HG03558 (cell line): ENCODE results near the gene CGREF1.

Experiments used
- ATAC-seq: cut with Tn5 transposase; IDR thresholded peaks from one replicate; pipeline ENCODE4 v1.9.1; 2021; ENCODE audit warnings: moderate number of reproducible peaks; ENCODE audit not compliant: unreplicated experiment; ENCODE audit errors: extremely low read depth

CGREF1 gene

GRCh38 chr2:27118525-27119329, at the start of gene CGREF1:
TSS of gene CGREF1 (minus strand) at chr2:27119128. CDS start at chr2:27104366, 14,762 bp downstream.
- no peak for ATAC-seq

DNA sequence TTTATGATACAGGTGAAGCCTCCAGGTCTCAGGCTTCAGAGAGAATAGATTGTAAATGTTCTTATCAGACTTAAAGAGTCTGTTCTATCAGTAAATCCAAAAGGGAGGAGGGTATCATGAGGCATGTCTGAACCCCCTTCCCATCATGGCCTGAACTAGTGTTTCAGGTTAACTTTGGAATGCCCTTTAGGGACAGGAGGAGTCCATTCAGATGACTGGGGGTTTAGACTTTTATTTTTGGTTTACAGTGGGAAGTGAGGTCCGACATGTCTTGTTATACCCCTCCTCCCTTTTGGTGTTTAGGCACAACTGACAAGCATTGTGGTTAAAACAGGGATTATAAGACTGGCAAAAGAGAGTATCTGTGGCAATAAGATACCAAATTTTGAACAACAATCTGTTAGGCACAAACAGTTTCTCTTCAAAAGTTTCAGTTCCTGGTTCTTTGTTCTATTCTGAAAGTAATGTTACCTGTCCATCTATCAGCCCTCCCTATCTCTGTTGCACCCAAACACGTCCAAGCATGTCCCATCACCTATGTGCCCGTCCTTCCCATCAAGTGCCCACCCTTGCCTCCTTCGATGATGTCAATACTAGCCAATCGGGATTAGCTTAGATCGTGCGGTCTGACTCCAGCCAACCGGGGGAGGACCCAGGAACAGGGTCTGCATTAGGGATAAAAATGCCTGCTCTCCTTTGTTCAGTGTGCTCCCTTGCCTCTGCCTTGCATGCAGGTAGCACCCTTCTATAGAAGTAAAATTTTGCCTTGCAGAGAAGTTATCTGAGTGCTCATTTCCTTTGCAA, 46.2 kb upstream of the CGREF1 start:
- no peak for ATAC-seq

- no peak for ATAC-seq
Measured at GRCh38 chr2:27162151-27163121, 43.5 kb upstream of the CGREF1 start.

DNA sequence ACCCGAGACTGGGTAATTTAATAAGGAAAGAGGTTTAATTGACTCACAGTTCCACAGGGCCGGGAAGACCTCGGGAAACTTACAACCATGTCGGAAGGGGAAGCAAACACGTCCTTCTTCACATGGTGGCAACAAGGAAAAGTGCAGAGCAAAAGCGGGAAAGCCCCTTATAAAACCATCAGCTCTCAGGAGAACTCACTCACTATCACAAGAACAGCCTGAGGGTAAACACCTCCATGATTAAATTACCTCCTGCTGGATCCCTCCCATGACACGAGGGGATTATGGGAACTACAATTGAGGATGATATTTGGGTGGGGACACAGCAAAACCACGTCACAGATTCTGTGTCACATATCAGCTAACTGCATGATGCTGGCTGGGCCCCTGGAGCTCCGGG, 41.3 kb upstream of the CGREF1 start:
- ATAC-seq, result no peak

DNA sequence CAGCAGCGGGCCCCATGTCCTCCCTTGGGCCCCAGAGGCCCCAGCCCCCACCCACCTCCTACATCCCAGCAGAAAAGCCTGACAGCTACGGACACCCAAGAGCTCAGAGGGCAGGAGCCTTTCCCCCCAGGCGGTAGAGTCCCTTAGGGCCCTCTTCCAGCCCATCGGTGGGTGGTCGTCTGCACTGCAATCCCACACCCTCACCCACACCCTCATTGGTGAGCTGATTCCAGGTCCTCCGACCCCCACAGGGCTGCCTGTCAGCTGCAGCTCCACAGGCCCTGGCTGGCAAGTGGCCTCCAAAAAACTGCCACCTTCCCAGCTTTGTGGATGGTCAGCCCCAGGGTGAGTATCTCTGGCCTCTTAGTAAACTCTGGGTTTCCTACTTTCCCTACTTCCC, 40.3 kb upstream of the CGREF1 start:
- ATAC-seq, result no peak

DNA sequence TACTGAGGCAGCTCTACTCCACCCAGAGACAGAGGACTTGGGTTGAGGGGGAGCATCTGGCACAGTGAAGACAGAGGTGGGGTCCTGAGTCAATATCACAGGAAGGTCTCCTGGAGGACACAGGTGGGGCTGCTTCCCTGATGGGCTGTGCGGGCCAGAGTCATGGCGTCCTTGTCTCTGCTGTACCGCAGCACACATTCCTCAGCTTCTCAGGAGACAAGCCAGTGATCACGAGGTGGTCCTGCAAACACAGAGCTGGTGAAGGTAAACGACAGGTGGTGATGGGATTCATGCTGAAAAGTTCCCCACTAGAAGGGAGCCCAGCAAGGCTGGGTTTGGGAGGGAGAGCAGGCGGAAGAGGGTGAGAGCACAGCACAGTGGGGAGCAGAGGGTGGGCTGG, 39.5 kb upstream of the CGREF1 start:
- no peak for ATAC-seq

GRCh38 chr2:27155069-27155520, 36.2 kb upstream of the CGREF1 start:
- no peak for ATAC-seq

DNA sequence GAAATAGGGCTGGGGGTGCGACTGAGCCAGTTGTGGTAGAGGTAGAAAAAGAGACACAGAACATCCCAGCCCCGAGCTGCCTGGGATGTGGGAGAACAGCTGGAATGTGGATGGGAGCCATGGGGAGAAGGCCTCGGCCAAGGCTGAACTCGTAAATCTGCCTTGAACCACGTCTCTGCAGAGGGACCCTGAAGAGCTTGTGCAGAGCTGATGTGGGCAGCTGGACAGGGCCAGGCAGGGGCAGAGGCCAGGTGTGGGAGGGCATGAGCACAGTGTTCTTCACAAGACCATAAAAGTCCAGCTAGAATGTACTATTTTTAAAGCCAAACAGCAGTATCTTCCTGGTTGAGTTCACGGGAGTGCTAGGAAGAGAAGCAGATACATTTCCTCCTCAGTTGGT, 35.6 kb upstream of the CGREF1 start:
- ATAC-seq, result no peak

GRCh38 chr2:27152796-27153464, 34.0 kb upstream of the CGREF1 start:
- ATAC-seq, result no peak

GRCh38 chr2:27152102-27152795, 33.3 kb upstream of the CGREF1 start:
- ATAC-seq, result no peak

DNA sequence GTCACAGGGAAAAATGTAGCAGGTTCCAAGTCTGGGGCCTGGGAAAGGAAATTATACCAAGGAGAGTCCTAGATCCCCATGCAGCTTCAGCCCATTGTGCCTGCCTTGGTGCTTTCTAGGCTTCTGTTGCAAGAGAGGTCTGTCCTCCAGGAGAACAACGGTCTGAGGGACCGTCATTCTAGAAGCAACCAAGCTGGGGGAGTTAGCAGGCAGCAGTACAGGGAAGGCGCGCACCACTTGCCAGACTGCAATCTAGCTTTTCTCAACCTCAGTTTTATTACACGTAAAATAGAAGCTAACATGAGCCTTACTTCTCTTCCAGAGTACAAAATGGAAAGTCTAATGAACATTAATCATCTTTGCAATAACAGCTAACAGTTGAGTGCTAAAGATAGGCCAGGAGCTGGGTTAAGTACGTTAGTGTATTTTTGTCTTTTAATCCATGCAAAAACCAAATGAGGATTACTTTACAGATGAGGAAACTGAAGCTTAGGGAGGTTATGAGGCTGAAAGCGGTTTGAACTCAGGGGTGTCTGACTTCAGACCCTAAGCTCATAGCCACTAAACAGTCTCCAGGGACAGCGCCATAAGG, 31.8 kb upstream of the CGREF1 start:
- ATAC-seq, result no peak

DNA sequence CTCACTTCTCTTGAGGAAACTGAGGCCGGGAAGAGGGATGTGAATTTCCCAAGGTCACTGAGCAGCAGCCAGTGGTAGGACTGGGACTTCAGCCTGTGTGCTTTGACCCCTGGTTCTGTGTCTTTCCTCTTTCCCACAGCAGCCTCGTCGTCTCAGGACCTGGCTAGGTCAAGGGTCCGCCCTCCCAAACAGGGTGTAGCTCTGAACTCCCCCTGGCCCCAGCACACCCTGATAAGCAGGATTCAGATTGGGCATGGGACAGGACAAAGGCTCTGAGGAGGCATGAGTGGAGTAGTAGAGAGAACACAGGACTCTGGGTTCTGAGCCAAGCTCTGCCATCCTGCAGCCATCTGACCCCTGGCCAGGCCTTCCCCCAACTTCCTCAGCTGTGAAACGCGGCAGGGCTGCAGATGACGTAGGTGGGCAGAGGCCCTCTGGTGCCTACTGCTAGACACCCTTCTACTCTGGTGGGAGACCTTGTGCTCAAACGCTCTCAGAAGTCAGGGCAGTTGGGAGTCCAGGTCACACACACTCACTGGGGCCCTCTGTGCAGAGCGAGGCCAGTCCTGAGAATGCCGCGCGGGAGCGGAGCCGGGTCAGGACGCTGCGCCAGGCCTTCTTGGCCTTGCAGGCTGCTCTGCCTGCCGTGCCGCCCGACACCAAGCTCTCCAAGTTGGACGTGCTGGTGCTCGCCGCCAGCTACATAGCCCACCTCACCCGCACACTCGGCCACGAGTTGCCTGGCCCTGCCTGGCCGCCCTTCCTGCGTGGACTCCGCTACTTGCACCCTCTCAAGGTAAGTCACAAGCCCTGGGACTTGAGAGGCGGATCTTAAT, 30.9 kb upstream of the CGREF1 start:
- ATAC-seq, result no peak

GRCh38 chr2:27148801-27149439, 30.0 kb upstream of the CGREF1 start, which contains the start of gene TCF23:
TSS of gene TCF23 (plus strand) at chr2:27149004. CDS start at chr2:27149134, 130 bp downstream.
- no peak for ATAC-seq

DNA sequence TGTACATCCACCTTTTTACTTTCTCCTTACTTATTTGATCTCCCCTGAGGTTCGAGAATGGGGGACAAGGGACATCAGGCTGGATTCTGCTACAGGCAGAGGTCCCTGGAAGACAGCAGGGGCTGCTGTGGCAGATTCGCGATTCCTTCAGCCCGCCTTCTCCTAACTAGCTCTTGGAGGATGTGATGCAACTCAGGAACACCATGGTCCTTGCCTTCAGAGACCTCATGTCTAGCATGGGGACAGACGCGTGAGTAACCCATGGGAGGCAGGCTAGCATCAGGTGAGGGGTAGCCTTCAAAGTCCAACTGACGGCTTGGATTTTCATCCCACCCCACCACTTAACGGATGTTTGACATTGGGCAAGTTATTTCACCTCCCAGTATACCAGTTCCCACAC, 29.0 kb upstream of the CGREF1 start:
- ATAC-seq, result no peak

GRCh38 chr2:27145682-27146081, 26.8 kb upstream of the CGREF1 start:
- no peak for ATAC-seq

DNA sequence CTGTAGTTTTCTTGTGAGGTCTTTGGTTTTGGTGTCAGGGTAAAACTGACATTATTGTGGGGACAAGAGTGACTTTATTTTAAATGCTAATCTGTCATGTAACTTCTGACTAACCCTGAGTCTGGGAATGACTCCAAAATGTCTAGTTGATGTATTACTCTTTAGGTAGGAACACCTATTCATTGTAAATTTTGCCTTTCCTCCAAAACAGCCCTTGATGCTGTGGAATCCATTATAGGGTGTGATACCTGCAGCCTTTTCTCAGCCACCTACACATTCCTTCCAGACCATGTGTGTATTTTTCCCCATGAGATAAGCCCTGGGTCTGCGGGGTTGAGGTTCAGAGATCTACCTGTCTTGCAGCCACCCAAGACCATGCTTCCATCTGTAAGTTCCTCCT, 24.4 kb upstream of the CGREF1 start:
- no peak for ATAC-seq

DNA sequence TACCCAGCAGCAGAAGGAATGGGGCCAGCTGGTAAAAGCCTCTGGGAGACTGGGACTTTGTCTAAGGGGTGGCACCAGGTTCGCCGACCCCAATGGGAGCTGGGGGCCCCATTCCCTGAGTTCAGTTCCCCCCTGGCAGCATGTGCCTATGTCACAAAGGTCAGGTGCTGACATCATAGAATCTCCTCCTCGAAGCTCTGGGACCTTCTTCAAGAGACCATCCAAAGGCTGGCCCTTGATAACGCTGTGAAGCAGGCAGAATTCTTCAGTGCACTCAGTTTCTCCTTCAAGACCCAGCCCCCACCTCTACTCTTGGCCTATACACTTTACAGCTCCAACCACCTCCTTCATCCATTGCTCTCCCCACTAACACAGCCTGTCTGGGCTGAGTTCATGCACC, 20.4 kb upstream of the CGREF1 start, which contains the start of gene PRR30:
Gene PRR30, minus strand, starts transcription at position 101 of the 400 bp plus-strand sequence. CDS start 1,081 bp downstream, outside the sequence.
- no peak for ATAC-seq
